Stimulated activated CD4-positive, alpha-beta T cell treated with anti-CD3 and anti-CD28 coated beads, Interleukin-15, amount 100 ng/mL, for 1 hour (primary cell): ENCODE data around the gene KCTD6.

ENCODE experiments used
- DNase-seq, 2 donors: peaks; one replicate each; pipeline ENCODE4 v3.0.0-alpha.2; 2020; ENCODE audit warnings: low read depth in 1 of 2, low spot score in 1 of 2

KCTD6 gene

DNA sequence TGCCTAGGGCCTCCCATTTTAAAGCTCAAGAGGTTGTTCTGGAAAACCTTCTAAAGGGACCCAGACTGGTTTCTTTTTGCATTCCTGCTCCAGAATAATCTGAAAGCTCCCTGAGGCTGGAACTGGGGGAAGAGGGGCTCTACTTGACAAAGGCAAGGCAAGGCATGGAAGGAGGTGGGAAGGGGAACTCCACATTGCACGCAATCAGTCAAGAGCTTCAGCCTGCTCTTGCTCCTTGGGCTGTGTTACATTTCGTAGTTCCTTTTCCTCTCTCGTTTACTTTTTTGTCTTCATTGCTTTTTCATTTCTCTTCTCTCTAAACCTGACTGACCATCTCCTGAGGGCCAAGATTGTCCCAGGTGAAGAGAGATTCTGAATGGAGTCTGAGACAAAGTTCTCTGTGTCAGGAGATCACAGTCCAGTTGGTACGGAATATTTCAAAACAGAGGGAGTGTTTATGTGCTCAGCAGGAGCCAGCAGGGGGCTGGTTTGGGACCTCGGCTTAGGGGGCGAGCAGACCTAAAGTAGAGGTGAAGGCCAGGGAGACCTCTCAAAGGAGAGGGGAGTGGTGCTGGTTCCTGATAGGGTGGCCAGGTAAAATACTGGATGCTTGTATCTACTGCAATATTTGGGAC lies 6.0 kb upstream of the KCTD6 start:
- no peak for DNase-seq

DNA sequence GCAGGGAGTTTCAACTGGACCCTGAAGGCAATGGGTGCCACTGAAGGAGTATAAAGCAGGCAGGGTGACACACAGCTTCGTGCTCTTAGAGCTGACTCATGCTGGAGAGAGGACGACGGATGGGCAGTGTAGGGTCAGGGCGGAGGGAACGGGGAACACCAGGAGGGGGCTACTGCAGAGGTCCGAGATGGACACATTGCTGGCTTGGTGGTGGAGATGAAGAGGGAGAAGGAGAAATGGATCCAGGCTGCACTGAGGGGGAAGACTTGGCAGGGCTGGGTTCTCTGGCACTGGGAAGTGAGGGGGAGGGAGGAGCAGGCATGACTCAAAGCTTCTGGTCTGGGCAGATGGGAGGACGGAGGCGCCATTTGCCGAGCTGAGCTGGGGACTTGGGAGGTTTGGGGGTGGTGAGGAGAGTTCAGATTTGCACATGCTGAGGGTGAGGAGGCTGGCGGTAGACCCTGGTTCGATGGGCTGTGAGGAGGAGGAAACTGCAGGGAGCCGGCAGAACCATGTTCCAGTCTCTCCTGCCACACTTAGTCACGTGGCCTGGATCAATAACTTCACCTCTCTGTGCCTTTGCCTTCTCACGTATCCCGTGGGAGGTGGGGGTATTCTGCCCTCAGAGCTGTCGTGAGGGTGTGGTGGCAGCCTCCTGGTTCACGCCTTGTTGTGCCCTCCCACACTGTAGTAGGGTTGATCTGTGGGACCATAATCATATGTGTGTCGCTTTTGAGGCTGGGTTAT lies 4.6 kb upstream of the KCTD6 start:
- DNase-seq = no peak

GRCh38 chr3:58488967-58489366 lies 2.9 kb upstream of the KCTD6 start:
- DNase-seq = no peak

DNA sequence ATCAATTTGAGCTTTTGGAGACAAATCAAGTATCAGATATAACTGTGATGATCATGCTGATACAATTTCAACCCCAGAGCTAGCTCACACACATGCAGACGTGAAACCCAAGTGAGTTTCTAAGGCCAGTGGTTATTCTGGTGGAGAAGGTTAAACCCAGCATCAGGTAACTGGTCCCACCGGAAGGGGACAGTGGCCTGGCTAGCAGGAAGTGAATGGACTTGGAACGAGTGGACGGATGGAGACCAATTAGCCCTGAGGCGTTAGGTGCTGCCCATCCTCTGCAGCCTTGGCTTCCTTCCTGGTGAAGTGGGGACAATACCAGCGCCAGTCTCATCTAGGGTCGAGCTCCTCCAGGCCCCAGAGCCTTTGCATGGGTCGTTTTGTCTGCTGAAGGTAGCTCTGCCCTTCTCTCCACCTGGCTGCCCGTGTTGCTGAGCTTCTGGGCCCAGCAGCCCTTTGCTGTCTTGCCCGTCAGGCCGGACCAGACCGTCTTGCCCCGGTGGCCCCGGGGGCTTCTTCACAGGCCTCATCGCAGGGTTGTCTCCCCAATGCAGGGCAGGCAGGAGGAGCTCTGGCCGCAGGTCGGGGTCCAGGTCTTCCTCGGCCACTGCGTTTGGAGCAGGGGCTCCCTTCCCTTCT lies 915 bp upstream of the KCTD6 start:
- DNase-seq = no peak

- peak in 1 of 2 donors; percentile 3 for DNase-seq
Observed at GRCh38 chr3:58492494-58492905, 604 bp downstream of the KCTD6 start.

- no peak for DNase-seq
Observed at GRCh38 chr3:58494107-58494506, 2.2 kb downstream of the KCTD6 start.

- no peak for DNase-seq
Observed at GRCh38 chr3:58495101-58495500, 3.2 kb downstream of the KCTD6 start.

GRCh38 chr3:58496206-58496857 lies 4.4 kb downstream of the KCTD6 start:
- DNase-seq = no peak

DNA sequence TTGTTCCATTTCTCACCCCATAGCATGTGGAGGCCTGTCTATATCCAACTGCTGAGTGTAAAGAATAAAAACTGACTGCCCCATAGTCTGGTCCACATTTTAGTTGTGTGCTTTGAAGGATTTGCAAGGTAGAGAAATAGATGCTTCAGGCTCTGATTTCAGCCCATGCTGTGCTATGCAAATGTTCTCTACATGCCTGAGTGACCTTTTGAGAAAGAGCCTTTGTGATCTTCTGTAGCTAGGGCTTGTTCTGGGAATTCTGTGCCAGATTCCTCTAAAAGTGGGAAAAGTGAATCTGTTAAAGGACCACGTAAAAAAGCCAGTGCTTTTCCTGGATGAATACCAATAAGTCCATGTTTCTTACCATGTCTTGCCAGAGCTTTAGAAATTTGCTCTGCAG lies 5.2 kb downstream of the KCTD6 start:
- DNase-seq = no peak

DNA sequence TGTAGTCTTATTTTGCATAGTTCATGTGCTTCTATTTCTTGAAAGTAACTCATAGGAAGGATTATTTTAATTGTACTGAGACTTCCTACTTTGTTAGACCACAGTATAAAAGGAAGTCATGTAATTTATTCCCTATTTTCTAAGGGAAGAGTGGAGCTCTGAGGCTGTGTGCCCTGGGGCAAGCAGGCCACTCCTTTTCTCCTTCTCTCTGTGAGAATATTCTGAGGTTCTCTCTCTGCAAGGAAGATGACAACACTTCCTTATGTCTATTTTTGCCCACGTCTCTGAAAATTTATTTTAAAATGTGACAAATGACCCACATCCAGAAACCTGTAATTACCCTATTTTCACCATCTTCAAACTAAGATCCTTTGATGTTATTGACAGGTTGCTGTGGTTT lies 11.0 kb downstream of the KCTD6 start:
- no peak for DNase-seq

DNA sequence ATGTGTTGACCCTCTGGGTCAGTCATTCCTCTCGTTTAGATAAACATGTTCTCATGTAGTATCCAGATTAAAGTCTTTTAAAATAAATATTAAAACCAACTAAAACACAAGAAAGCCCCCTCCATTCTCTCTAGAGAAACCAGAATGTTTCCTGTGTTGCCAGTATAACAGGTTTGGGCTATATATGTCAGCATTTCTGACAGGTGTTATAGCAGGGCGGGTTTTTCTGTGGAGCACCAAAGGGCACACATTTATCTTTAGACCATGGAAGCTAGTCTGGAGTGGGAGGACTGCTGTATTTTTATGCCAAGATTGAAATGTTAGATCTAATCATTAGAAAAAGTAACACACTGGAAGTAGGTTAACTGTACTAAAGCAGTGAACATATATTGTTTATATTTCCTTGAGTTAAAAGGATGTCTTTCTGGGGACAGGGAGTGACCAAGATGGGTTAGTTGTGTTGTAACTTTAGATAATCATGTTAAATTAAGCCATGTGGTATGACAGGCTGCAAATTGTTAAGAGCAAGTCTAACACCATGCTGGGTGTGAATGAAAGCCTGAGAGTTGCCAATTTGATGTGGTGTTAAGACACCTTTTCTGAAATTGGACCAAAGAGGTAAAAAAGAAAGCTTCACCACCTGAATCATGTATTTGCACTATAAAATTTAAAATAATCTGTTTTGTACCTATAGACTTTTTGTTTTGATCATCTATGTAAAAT lies 15.6 kb downstream of the KCTD6 start:
- no peak for DNase-seq

DNA sequence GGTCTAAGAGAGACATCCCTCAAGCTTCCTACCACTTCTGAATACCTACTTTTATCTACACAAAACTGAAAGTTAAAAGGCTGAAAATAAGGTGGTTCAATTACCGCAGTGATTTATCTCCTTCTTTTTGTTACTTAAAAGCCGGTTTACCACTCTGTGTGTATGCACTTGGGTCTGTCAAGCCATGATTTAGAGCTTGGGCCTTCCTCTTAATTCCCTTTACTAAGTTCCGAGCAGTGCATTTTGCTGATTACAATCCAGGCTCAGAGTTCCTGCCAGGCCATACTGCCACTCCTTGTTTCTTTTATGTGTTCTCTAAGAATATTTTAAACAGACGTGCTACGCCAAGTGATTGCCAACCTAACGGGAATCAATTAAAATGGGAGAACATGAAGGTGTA lies 16.5 kb downstream of the KCTD6 start:
- DNase-seq = no peak

GRCh38 chr3:58514405-58514804 lies 22.5 kb downstream of the KCTD6 start:
- DNase-seq = no peak

DNA sequence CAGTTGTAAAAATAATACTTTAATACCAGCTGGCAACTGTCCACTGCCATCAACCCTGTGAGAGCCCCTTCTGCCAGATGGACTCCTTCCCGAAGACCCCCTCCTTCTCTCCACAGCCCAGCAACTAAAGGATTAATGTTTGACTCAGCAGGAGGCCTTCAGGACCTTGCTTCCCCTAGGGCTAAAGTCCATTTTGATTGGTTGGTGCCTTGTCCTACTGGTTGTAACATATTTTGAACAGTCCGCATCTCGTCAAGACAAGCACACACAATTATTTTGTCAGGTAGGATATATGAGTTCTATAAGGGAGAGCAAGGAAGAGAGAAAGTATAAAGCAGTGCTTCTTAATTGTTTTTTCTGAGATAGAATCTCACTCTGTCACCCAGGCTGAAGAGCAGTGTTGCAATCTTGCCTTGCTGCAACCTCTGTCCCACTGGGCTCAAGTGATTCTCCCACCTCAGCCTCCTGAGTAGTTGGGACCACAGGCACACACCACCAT lies 26.4 kb downstream of the KCTD6 start:
- DNase-seq = no peak

DNA sequence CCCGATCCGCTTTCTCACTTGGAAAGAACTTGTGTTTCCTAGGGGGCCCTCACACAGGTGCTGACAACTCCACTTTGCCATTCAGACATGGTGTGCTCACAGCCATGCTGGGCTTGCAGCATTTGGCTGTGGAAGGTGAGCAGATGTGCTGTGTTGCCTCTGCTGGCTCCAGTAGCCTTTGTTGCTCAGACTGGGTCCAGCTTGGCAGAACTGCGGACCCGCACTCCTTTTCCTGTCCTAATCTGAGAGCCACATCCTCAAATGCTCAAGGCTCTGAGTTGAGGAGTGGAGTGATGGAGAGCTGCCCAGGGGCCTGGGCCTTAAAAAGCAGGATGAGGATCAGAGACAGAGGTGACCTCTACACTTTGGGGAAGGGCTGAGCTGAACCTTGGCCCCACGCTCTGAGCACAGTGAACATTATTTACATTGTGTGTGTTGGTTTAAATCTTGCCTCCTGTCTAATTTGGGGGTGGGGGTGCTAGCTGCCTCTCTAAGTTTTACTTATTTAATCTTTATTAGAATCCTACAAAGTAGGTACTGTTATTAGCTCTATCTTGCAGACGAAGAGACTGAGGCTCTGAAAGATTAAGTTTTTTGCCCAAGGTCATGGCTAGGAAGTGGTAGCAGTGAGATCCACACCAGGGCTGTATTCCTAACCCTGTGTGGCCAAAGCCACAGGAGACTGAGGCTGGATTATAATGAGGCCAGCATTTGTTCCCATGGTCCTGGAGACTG lies 27.9 kb downstream of the KCTD6 start:
- DNase-seq = no peak

DNA sequence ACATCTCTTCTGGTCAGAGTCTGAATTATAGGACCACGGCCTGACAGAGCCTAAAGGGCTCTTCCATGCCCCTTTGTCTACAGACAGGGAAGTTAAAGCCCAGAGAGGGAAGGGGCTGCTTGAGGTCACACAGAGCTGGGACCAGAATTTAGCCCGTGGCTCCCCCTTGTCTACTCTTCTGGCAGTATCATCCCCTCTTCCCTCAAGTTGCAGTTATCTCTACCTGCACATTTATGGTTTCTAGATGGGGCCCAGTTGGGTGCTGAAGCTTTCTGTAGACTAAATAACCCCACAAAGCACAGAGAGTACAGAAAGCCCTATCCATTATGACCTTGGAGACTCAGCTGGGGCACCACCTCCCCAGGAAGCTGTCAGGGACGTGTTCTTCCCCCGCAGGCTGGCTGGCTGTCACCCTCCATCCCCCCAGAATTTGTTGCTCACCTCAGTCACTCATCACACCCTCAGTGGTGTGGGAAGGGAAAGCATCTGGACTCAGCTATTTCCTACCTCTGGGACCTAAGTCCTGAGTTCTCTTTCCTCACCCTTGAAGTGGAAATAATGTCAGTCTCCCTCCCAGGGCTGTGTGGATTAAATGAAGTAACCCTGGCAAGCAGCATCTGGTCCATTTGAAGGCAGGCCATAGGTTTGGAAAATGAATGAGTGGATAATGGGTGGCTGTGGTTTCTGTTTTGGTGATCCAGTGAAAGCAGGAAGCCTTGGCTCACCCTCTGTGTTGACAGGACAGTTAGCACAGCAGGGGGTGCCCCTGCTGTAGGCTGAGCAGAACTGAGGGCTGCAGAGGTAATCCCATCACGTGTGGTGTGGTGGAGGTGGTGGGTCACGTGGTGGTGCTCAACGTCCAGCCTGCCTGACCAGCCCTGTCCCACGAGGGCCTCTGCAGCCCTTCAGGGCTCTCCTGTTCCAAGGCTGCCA lies 28.8 kb downstream of the KCTD6 start:
- no peak for DNase-seq

- DNase-seq = no peak
Observed at GRCh38 chr3:58521336-58521670, 29.4 kb downstream of the KCTD6 start.

DNA sequence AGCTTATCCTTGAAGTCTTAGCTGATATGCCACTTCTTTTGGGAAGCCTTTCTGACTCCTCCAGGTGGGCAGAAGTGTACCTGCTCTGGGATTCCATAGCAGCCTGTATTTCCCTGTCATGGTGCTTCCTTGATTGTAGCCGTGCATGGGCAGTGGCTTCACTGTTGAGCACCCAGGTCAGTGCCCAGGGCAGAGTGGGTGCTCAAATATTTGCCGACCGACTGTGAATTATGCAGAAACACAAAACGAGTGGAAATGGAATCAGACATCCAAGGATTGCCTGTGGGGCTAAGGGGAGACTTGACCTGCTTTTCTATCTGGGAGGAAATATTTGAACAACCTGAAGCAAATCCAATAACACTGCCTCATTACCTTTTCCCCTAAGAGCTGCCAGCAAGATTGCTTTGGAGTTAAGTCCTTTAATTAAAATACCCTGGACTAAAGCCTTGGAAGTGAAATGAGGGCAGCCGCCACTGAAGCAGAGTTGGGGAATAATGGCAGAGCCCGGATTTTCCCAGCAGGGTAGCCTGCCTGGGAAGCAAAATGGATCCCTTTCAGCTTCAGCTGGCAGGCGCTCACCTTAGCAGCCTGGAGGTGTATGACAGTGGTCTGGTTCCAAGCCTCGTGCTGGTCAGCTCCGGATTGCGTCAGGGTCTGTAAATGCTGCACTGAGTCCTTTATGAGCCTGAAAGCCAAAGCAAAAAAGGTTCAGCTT lies 30.2 kb downstream of the KCTD6 start:
- DNase-seq = no peak
